Measurements from ENCODE around the gene GBF1. TPM values are rescaled to one million over a fixed set of nuclear protein-coding genes. Genes with fewer than 3 reads are reported as not detected.
"Not testable (repeated sequence)": the region's sequence is repeated elsewhere in the genome, so short reads cannot be mapped to it uniquely, and the experiment has no call there.

The GBF1 gene
- total RNA-seq, 6 experiments from 2014 or later = 22.6 to 27.2 (median 23.7) TPM

- WGBS (ENCODE audit: insufficient coverage, low coverage, low lambda C conversion rate, missing lambda C conversion rate) = 91% methylated on average over 1 of the region's 1 CpG
- H3K36me3 ChIP-seq = no peaks in the 10 kb centered on the region
- DNase-seq = no peak
Measured at GRCh38 chr10:102202386-102202785, 42.9 kb upstream of the GBF1 start.

GRCh38 chr10:102208311-102209035, 36.9 kb upstream of the GBF1 start:
- TF ChIP-seq CTCF (IDR thresholded peaks at IDR 0.05) (no peak), POLR2A (IDR thresholded peaks at IDR 0.05) (no peak)
- H3K4me1 ChIP-seq = no peaks in the 10 kb centered on the region
- H3K27me3 ChIP-seq = no peaks in the 10 kb centered on the region
- no peaks in the 10 kb centered on the region for H3K9me3 ChIP-seq
- no peak overlapping the region for H3K27ac ChIP-seq
- ATAC-seq = no peak
- intact Hi-C loops (cut with DNase I) = no loop called here
- no peak for DNase-seq
- no peaks in the 10 kb centered on the region for H3K36me3 ChIP-seq
- no peak overlapping the region for H3K4me3 ChIP-seq
- 46% methylated on average over 5 of the region's 5 CpGs for WGBS (ENCODE audit: insufficient coverage, low coverage, low lambda C conversion rate, missing lambda C conversion rate)

More at GRCh38 chr10:102202386-102202785, 42.9 kb upstream of the GBF1 start:
- Histone ChIP-seq H3K4me3 (no peak overlapping the region), H3K27ac (no peak overlapping the region), H3K9me3 (no peaks in the 10 kb centered on the region), H3K4me1 (no peaks in the 10 kb centered on the region), H3K27me3 (no peaks in the 10 kb centered on the region)
- intact Hi-C loops (cut with DNase I) = no loop called here
- no peak for TF ChIP-seq CTCF (IDR thresholded peaks at IDR 0.05)
- no peak for TF ChIP-seq POLR2A (IDR thresholded peaks at IDR 0.05)
- ATAC-seq = no peak

GRCh38 chr10:102211615-102212299, 33.6 kb upstream of the GBF1 start:
- ATAC-seq (no peak), DNase-seq (no peak)
- H3K9me3 ChIP-seq = no peaks in the 10 kb centered on the region
- WGBS (ENCODE audit: insufficient coverage, low coverage, low lambda C conversion rate, missing lambda C conversion rate) = 62% methylated on average over 3 of the region's 3 CpGs
- H3K27ac ChIP-seq = no peak overlapping the region
- no peaks in the 10 kb centered on the region for H3K27me3 ChIP-seq
- TF ChIP-seq CTCF (IDR thresholded peaks at IDR 0.05) (no peak), POLR2A (IDR thresholded peaks at IDR 0.05) (no peak)
- no peak overlapping the region for H3K4me3 ChIP-seq
- no peaks in the 10 kb centered on the region for H3K4me1 ChIP-seq
- intact Hi-C loops (cut with DNase I) = no loop called here
- H3K36me3 ChIP-seq = no peaks in the 10 kb centered on the region

GRCh38 chr10:102213599-102213998, 31.7 kb upstream of the GBF1 start:
- ATAC-seq; DNase-seq; H3K4me1 ChIP-seq; H3K27me3 ChIP-seq; H3K4me3 ChIP-seq; H3K27ac ChIP-seq; H3K36me3 ChIP-seq; intact Hi-C loops (cut with DNase I); H3K9me3 ChIP-seq: not testable (repeated sequence)
- 78% methylated on average over 1 of the region's 4 CpGs for WGBS (ENCODE audit: insufficient coverage, low coverage, low lambda C conversion rate, missing lambda C conversion rate)

GRCh38 chr10:102219370-102219769, 26.0 kb upstream of the GBF1 start:
- 58% methylated on average over 3 of the region's 5 CpGs for WGBS (ENCODE audit: insufficient coverage, low coverage, low lambda C conversion rate, missing lambda C conversion rate)
- Histone ChIP-seq H3K27ac (no peak overlapping the region), H3K4me1 (no peaks in the 10 kb centered on the region), H3K9me3 (no peaks in the 10 kb centered on the region), H3K27me3 (no peaks in the 10 kb centered on the region), H3K36me3 (no peaks in the 10 kb centered on the region), H3K4me3 (no peak overlapping the region)
- intact Hi-C loops (cut with DNase I) = no loop called here
- ATAC-seq (no peak), DNase-seq (no peak)
- no peak for TF ChIP-seq CTCF (IDR thresholded peaks at IDR 0.05)
- no peak for TF ChIP-seq POLR2A (IDR thresholded peaks at IDR 0.05)

Data from right lobe of liver (tissue), 6 donors.